Large intestine (tissue), 3 donors: ENCODE measurements around the gene RNF115. TPM values are rescaled to one million over a fixed set of nuclear protein-coding genes. Genes with fewer than 3 reads are reported as not detected.
"Not testable (repeated sequence)": the region's sequence is repeated elsewhere in the genome, so short reads cannot be mapped to it uniquely, and the experiment has no call there.

Source experiments
- DNase-seq, 2 donors: peaks; one replicate each; pipeline versions ENCODE4 v3.0.0 to v3.0.0-alpha.2; 2013
- H3K27ac ChIP-seq: one replicate; pipeline ENCODE4 v1.5.1; 2013; ENCODE audit warnings: low read length
- H3K27me3 ChIP-seq: 2 replicates; pipeline ENCODE4 v1.6.1; 2013; ENCODE audit warnings: low read length; ENCODE audit not compliant: control insufficient read depth, insufficient read depth
- H3K36me3 ChIP-seq: 2 replicates; pipeline ENCODE4 v1.6.1; 2013; ENCODE audit warnings: low read length; ENCODE audit not compliant: control insufficient read depth, insufficient read depth
- H3K4me1 ChIP-seq: one replicate; pipeline ENCODE4 v1.6.1; 2013; ENCODE audit warnings: low read length; ENCODE audit not compliant: control insufficient read depth, insufficient read depth
- H3K4me3 ChIP-seq: one replicate; pipeline ENCODE4 v1.5.1; 2013; ENCODE audit warnings: low read length
- H3K9me3 ChIP-seq: one replicate; pipeline ENCODE4 v1.6.1; 2013; ENCODE audit warnings: mild to moderate bottlenecking, low read depth, low read length, moderate library complexity; ENCODE audit not compliant: control insufficient read depth
- WGBS: methylation state at CpG from one replicate; pipeline ENCODE4 v1.1.5; 2013; ENCODE audit warnings: low lambda C conversion rate; ENCODE audit not compliant: insufficient coverage; 5-methylcytosine and 5-hydroxymethylcytosine counted together
- polyA plus RNA-seq: library from polyadenylated mRNA; unstranded; fragments of 120-200 nt; gene quantifications from one replicate; pipeline ENCODE4 v1.2.1, GENCODE V29; 2013

RNF115 gene
- polyA plus RNA-seq, 1 donor, result 14.7 TPM

GRCh38 chr1:145747398-145748247 is 76.3 kb downstream of the RNF115 start:
- Histone ChIP-seq H3K4me3 (no peak overlapping the region), H3K36me3 (peaks cover 64% of the 10 kb centered on the region), H3K4me1 (no peaks in the 10 kb centered on the region), H3K27ac (no peak overlapping the region), H3K27me3 (no peaks in the 10 kb centered on the region), H3K9me3 (no peaks in the 10 kb centered on the region)
- 83% methylated on average over 1 of the region's 9 CpGs for WGBS
- DNase-seq, result no peak

DNA sequence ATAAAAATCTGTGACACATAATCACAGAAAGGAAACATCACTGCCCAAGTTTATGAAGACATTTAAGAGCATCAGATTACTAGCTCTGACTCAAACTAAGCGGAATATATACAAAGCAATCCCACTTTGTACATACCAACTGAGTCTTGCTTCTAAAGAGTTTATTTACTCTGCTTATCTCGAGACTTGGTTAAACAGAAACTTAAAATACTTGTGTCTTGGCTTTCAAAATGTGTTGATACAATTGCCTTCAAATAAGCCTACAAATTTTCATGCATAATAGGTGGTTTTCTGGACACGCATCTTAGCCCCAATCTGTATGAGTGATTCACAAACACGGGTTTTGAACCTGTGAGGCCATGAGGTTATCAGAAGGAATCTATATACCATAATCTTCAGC is 83.6 kb downstream of the RNF115 start:
- WGBS, result 11% methylated on average over 2 of the region's 4 CpGs
- Histone ChIP-seq H3K27me3 (no peaks in the 10 kb centered on the region), H3K4me1 (no peaks in the 10 kb centered on the region), H3K4me3 (no peak overlapping the region), H3K36me3 (peaks cover 29% of the 10 kb centered on the region), H3K27ac (no peak overlapping the region), H3K9me3 (no peaks in the 10 kb centered on the region)
- peak in 1 of 2 donors; percentile 21 for DNase-seq

DNA sequence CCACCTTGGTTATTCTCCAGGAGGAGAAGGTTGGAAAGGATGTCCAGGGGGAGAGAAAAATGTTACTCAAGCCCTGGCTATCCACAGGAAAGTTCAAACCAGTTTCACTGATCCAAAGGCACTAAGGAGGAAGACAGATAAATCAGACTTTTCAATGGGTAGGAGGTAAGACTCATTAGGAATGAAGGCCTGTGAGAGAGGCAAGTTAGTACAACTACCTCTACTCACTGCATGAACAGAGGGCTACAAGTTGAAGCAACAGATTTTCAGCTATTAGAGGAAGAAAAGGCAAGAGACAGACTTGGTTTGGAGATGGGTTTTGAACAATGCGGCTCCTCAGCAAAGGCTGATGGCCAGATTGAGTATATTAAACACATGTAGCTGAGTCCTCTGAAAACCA is 87.7 kb downstream of the RNF115 start:
- no peaks in the 10 kb centered on the region for H3K4me1 ChIP-seq
- no peaks in the 10 kb centered on the region for H3K36me3 ChIP-seq
- WGBS, result no CpG with 5 or more reads among the region's 1 CpG
- no peak overlapping the region for H3K4me3 ChIP-seq
- H3K27me3 ChIP-seq, result no peaks in the 10 kb centered on the region
- DNase-seq, result no peak
- H3K27ac ChIP-seq, result no peak overlapping the region
- no peaks in the 10 kb centered on the region for H3K9me3 ChIP-seq

GRCh38 chr1:145730900-145731299 is 93.0 kb downstream of the RNF115 start:
- no peak for DNase-seq
- H3K27me3 ChIP-seq, result no peaks in the 10 kb centered on the region
- H3K9me3 ChIP-seq, result no peaks in the 10 kb centered on the region
- WGBS, result 100% methylated on average over 1 of the region's 3 CpGs
- no peaks in the 10 kb centered on the region for H3K4me1 ChIP-seq
- no peak overlapping the region for H3K27ac ChIP-seq
- H3K36me3 ChIP-seq, result no peaks in the 10 kb centered on the region
- no peak overlapping the region for H3K4me3 ChIP-seq

- H3K4me1 ChIP-seq, result no peaks in the 10 kb centered on the region
- no peaks in the 10 kb centered on the region for H3K9me3 ChIP-seq
- H3K4me3 ChIP-seq, result no peak overlapping the region
- whole genome bisulfite sequencing, result no CpG with 5 or more reads among the region's 4 CpGs
- H3K36me3 ChIP-seq, result no peaks in the 10 kb centered on the region
- no peaks in the 10 kb centered on the region for H3K27me3 ChIP-seq
- no peak overlapping the region for H3K27ac ChIP-seq
- peak in 1 of 2 donors; percentile 18 for DNase-seq
Observed at GRCh38 chr1:145730467-145730866, 93.4 kb downstream of the RNF115 start.

DNA sequence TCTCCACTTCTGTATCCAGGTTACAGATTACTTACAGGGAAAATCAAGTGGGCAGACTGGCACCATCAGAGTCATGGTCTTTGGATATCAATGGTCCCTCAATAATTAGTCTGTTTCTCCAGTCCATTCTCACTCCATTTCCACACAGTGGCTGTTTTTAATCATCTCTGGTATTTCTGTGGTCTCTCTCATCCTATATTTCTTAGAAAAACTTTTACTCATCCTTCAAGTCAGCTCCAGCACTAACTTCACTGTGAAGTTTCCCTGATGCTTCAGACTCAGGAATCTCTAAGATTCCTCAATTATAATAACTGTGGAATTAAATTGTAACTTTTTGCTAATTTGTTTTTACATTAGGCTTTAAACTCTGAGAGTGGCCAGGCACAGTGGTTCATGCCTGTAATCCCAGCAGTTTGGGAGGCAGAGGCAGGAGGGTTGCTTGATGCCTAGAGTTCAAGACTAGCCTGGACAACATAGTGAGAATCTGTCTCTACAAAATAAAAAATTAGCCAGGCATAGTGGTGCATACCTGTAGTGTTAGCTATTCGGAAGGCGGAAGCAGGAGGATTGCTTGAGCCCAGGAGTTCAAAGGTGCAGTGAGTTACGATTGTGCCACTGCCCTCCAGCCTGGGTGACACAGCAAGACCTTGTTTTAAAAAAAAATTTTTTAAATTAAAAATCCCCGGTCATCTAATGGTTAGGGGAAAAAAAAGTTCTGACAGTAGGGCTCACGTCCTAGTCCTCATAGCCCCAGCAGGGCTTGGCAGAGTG is 94.0 kb downstream of the RNF115 start:
- Histone ChIP-seq H3K36me3 (no peaks in the 10 kb centered on the region), H3K27ac (no peak overlapping the region), H3K4me3 (no peak overlapping the region), H3K9me3 (no peaks in the 10 kb centered on the region), H3K4me1 (no peaks in the 10 kb centered on the region), H3K27me3 (no peaks in the 10 kb centered on the region)
- DNase-seq, result peak in 1 of 2 donors; percentile 39
- WGBS, result 60% methylated on average over 1 of the region's 5 CpGs

- WGBS, result no CpG with 5 or more reads among the region's 5 CpGs
- Histone ChIP-seq H3K27ac (no peak overlapping the region), H3K36me3 (no peaks in the 10 kb centered on the region), H3K4me3 (no peak overlapping the region), H3K4me1 (no peaks in the 10 kb centered on the region), H3K9me3 (no peaks in the 10 kb centered on the region), H3K27me3 (no peaks in the 10 kb centered on the region)
- no peak for DNase-seq
Observed at GRCh38 chr1:145729196-145729595, 94.7 kb downstream of the RNF115 start.

DNA sequence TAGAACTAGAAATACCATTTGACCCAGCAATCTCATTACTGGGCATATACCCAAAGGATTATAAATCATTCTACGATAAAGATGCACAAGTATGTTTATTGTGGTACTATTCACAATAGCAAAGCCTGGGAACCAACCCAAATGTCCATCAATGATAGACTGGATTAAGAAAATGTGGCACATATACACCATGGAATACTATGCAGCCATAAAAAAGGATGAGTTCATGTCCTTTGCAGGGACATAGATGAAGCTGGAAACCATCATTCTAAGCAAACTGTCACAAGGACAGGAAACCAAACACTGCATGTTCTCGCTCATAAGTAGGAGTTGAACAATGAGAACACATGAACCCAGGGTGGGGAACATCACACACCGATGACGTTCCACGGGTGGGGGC is 97.7 kb downstream of the RNF115 start:
- not testable (repeated sequence) for H3K4me3 ChIP-seq, DNase-seq, H3K9me3 ChIP-seq, H3K27ac ChIP-seq, H3K36me3 ChIP-seq, H3K27me3 ChIP-seq, H3K4me1 ChIP-seq
- no CpG with 5 or more reads among the region's 5 CpGs for WGBS

GRCh38 chr1:145720878-145721671 is 102.8 kb downstream of the RNF115 start:
- H3K27me3 ChIP-seq, result peaks cover 4% of the 10 kb centered on the region
- 0% methylated on average over 1 of the region's 47 CpGs for WGBS
- H3K9me3 ChIP-seq, result no peaks in the 10 kb centered on the region
- DNase-seq, result peak in 1 of 2 donors; percentile 48
- peak overlapping the region; percentile 28 for H3K4me3 ChIP-seq
- H3K27ac ChIP-seq, result no peak overlapping the region
- H3K4me1 ChIP-seq, result peaks cover 11% of the 10 kb centered on the region
- no peaks in the 10 kb centered on the region for H3K36me3 ChIP-seq

DNA sequence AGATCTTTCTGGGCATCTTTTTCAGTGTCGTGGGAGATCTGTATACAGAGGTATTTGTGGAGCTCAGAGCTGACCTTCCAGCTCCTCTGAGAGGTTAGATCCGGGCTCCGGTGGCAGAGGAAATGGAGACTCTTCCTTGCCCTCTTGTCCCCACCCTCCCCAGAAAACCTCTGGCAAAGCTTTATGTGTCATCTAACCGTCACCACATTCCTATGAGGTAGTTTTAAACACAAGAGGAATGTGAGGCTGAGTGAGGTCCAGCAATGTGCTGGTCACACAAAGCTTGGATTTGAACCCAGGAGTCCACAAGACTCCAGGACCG is 103.4 kb downstream of the RNF115 start:
- no peak overlapping the region for H3K4me3 ChIP-seq

More for the DNA sequence above, 103.4 kb downstream of the RNF115 start:
- peaks cover 4% of the 10 kb centered on the region for H3K27me3 ChIP-seq
- DNase-seq, result no peak
- WGBS, result no CpG with 5 or more reads among the region's 5 CpGs
- H3K27ac ChIP-seq, result no peak overlapping the region
- H3K36me3 ChIP-seq, result no peaks in the 10 kb centered on the region
- peaks cover 16% of the 10 kb centered on the region for H3K4me1 ChIP-seq
- no peaks in the 10 kb centered on the region for H3K9me3 ChIP-seq
